HG03558 (cell line): ENCODE measurements around the gene CCDC54.

Experiments
- ATAC-seq: cut with Tn5 transposase; IDR thresholded peaks from one replicate; pipeline ENCODE4 v1.9.1; 2021; ENCODE audit warnings: moderate number of reproducible peaks; ENCODE audit not compliant: unreplicated experiment; ENCODE audit errors: extremely low read depth

The CCDC54 gene

DNA sequence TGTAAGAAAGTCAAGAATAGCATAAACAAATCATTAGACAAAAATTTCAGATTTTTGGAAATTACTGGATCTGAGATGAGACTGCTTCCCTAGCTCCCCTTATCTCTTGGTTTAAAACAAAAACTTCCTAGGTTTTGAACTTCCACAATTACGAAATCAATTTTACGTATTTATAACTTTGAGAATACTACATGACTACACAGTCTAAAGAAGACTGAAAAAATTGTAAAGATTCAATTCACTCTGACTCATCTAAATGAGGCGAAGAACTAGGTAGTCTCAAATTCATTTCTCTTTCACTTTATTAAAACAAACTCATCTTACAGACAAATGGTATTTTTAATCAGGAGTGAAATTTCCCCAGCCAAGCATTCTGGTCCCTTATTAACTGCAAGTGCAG, 10.3 kb downstream of the CCDC54 start:
- ATAC-seq, result no peak

DNA sequence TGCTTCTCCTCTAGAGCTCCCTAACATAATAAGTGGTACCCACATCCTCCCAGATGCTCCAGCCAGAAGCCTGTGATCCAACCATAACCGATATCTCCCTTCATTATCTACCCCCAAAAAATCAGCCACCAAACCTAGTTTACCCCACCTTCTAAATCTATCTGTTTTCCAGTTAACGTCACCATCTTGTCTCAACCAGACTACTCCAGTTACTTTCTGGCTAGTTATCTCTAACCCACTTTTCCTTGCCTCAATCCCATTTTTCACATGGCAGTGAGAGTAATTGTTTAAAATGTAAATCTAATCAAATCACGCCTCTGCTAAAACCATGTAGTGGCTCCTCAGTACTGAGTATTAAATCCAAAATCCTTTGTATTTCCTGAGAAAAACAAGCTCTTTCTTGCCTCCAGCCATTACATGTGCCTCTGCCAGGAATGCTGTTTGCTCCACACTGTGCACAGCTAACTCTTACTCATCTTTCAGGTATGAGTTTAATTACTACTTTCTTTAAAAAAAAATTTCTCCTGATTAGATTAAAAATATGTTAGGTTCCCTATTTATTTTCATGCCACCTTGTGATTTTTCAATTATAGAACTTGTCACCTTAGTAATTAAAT, 15.4 kb downstream of the CCDC54 start:
- ATAC-seq, result no peak

DNA sequence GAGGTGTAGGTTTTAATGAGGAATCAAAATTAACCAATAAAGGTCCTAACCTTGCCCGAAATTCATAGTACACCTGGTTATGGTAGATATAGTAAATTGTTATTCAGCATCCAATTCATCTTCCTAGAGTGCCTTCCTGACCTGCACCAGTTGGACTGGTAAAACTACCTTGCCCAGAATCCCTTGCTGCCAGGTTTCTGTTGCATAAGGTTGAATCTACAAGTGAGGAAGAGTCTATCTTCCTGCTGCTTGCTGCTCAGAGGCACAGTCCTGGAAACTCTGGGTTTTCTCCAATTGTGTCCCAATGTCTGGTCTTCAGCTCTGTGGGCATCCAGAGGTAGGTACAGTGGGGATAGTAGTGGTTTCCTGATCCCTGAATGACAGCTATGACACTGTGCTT, 17.3 kb downstream of the CCDC54 start:
- ATAC-seq, result no peak

DNA sequence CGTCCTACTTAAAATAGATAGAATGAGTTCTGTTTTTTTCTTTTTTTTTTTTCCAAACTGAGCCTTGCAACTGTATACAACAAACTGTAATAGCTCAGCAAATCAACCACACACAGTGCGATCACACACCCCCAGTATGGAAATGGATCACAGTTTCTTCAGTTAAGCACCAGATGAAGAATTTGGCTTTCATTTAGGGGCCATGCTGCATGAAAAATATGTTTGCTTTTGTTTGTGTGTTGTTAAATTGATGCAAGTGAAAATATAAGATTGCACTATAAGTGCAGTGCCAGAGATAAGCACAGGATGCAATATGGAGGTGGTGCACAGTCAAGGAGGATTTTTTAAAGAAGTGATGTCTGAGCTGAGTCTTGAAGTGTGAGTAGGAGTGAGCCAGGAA, 17.8 kb downstream of the CCDC54 start:
- no peak for ATAC-seq

DNA sequence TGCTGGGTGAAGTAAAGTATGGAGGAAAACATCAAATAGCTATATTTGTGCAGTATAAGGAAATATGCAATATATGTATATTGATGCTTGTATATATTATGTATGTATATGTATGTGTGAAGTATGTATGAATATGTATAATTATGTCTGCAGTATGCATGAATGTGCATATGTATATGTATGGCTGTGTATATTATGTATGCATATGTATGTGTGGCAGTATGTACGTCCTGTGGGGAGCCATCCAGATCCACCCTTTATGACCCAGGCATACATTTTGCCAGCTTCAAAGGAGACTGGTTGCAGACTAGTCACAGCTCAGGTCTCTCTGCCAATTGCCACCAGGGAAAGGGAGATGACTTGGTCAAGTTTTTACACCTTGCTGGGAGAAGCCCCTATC, 24.1 kb downstream of the CCDC54 start:
- ATAC-seq, result no peak

DNA sequence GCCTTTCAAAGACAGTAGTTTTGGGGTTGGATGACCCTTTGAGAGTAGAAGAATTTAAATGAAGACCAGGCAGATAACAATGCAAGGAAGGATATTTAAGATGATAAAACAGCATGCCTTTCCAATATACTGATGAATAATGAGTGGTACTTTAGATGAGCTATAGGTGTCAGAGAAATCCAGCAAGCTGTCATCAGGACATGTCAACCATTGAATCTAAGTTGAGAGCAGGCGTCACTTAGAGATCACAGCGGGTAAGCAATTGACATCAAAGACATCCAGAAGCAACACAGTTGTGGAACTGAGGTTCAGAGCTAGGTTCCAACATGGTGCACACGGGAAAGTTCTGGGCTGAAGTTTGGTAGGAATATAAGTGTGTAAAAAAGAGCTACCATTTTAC, 25.0 kb downstream of the CCDC54 start:
- no peak for ATAC-seq

DNA sequence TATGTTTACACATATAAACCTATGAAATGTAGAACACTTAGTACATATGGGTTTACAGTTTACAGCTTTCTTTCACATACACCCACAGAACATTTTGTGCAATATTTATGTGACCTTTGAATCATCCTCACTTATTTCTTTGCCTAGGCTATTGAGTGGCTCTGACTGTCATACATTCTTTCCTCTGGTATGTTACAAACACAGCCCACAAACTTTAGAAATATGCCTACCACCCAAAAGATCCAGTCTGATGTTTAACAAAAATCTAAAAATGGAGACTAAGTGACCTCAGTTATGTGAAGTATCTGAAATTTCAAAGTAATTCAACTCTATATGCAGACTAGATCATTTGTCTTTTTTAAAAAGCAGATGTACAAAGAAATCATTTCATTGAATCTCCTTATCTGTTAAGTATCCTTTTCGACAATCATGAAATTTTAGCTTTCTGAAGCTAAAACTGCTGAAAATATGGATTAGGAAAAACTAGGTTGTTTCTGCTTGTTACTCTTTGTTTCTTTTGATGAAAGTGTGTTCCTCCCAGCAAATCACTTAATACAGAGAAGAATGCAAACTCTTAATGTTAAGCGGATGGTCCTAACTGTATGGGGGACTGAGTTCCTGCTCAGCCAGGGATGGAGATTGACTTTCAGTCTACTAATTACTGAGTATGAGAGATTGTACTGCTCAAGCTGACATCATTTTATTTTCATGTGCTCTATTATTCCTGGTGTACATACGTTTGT, 27.7 kb downstream of the CCDC54 start:
- ATAC-seq, result no peak

DNA sequence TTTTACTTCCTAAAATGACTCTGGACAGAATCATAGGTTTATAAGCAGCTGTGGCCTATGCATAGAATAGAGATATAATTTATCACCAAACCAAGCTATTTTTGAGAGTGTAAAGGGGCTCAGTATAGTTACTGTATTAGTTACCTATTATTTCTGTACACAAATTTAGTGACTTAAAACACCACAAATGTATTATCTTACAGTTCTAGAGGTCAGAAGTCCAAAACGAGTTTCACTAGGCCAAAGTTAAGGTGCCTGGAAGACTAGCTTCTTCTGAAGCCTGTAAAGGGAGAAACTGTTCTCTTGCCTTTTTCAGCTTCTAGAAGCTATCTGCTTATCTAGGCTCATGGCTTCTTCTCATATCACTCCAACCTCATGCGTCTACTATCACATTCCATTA, 30.1 kb downstream of the CCDC54 start:
- ATAC-seq, result no peak

DNA sequence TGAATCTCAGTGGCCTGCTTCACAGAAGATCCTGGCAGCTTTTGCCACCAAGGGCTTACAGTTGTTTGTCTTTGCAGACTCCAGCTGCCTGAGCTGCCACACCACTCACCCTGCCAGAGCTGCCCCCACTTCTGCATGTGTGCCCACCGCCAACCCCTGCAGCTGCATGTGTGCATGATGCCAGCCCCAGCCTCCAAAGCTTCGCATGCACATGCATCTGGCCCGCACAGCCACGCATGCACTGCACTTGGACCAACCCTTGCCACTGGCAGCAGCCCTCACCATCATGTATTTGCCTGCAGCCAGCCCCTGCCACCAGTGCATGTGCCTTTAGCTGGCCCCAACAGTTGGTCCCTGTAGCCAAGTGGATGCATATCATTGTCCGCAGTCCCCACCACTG, 31.3 kb downstream of the CCDC54 start:
- ATAC-seq, result no peak

DNA sequence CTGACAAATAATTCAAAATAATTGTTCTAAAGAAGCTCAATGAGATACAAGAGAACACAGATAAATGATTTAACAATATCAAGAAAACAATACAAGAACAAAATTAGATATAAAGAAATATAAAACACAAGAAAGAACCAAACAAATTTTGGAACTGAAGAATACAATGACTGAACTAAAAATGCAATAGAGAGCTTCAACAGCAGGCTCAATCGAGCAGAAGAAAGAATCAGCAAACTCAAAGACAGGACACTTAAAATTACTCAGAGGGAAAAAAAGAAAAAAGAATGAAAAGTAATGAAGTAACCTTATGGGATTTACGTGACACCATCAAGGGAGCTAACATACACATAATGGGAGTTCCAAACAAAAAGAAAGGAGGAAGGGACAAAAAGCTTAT, 32.1 kb downstream of the CCDC54 start:
- ATAC-seq, result no peak

DNA sequence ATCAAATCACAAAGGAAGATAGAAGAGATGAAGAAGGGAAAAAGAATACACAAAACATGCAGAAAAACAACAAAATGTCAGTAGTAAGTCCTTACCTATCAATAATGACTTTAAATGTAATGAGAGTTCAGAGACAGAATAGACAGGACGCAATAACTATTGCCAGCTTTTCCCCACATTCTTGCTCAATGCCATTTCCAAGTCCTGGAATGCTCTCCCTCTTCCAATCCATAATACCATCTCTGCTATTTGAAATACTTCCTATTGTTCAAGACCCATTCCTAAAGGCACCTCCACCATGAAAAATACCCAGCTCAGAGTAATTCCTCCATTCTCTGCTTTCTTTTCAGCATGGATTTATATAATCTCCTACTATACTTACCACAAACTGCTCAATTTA, 33.4 kb downstream of the CCDC54 start:
- no peak for ATAC-seq

DNA sequence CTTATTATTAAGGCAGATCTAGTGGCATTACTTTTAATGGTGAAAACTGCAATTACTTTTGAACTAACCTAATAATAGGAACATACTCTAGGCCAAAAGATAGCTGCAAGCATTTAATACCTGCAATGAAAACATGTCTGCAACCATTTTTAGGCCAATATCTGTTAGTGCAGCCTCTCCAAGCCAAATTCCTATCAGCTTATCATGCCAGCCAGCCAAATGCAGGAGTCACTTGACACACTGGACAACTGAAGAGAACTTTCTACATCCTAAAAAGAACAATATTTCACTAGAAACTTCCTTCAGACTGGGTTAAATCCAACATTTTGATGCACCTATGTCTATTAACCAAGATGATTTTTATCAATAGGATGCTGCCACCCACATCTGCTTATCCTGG, 33.8 kb downstream of the CCDC54 start:
- no peak for ATAC-seq

DNA sequence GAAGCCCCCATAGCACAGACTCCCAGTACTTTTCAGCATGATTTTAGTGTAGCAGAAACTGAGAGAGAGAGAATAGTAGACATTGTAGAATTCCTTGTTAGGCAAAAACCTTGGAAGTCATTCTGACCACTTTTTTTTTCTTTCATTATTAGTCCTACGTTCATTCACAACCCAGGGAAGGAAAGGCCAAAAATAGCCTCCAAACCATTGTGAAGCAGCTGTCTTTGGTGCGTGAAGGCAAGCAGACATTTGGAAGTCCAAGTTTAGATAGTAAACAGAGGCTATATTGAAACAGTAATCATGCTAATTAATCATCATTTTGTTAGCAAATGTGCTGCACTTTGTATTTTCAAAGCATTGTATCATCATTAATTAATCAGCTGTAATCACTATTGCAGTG, 34.5 kb downstream of the CCDC54 start:
- ATAC-seq, result no peak

DNA sequence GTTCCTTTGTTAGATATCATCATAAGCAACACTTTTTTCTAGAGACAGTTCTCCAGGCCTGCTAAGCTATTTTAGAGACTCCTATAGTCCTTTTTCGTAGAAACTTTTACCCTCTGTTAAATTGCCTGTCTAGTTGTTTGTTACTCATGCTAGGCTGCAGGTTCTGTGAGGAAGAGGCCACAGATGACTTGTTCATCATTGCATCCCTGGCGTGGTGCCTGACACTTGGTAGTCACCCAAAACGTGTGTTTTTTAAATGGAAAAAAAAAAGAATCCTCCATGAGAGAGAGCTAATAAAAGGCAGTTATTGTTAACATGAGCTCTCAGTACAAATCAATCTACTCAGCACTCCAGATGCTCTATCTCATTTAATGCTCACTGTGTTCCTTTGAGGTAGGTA, 35.1 kb downstream of the CCDC54 start:
- ATAC-seq, result no peak

DNA sequence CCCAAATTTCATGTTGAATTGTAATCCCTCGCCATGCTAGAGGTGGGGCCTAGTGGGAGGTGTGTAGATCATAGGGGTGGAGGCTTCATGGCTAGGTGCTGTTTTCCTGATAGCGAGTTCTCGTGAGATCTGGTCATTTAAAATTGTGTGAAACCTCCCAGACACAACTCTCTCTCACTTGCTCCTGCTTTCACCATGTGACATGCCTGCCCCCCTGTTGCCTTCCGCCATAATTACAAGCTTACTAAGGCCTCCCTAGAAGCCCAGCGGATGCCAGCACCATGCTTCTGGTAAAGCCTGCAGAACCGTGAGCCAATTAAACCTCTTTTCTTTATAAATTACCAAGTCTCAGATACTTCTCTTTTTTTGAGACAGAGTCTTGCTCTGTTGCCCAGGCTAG, 36.0 kb downstream of the CCDC54 start:
- no peak for ATAC-seq

DNA sequence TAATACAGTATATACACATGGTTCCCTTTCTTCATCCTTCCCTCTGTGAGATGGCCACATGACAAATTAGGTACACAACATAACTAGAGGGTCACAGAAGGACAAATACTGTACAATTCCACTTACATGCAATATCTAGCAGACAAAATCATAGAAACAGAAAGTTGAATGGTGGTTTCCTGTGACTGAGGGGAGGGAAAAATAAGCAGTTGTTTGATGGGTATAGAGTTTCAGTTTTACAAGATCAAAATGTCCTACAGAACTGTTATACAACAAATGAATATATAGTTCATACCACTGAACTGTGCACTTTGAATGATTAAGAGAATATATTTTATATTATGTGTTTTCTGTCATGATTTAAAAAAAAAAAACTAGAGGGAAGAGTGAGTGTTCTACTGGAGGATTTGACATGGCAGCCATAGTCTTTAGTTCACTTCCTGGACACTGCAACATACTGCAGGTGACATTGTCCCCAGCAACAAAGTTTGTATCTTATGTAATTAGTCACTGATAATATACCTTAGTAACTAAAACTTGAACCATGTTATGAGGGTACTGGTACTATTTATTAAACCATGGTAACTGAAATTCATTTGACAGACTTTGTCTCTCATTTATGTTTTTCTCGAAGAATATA, 37.2 kb downstream of the CCDC54 start:
- peak; percentile 74 for ATAC-seq

DNA sequence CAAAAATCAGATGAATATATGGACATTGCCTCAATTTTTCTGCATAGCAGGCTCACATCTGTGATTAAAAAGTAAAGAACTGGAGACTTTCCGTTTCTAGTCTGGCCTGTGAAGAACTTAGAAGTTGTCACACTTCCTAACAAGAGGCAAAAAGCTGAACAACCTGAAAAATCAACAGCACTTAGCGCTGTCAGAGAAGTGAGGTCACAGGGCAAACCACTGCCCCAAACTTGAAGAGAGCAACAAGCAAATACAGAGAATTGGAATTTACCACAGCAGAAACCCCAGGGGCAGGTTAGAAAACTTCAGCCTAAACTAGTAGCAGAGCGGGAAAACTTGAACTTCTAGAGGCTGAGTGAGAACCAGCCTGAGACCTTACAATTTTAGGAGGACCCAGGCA, 38.9 kb downstream of the CCDC54 start:
- no peak for ATAC-seq

DNA sequence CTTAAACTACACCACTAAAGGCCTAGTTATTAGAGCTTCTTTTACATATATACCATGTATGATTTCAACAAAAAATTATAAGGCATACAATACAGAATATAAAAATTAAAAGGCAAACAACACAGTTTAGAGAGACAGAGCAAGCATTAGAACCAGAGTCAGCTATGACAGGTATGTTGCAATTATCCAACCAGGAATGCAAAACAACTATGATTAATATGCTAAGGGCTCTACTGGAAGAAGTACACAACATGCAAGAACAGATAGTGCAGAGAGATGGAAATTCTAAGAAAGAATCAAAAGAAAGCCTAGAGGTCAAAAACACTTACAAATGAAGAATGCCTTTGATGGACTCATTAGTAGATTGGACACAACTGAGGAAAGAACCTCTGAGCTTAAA, 39.6 kb downstream of the CCDC54 start:
- ATAC-seq, result no peak

DNA sequence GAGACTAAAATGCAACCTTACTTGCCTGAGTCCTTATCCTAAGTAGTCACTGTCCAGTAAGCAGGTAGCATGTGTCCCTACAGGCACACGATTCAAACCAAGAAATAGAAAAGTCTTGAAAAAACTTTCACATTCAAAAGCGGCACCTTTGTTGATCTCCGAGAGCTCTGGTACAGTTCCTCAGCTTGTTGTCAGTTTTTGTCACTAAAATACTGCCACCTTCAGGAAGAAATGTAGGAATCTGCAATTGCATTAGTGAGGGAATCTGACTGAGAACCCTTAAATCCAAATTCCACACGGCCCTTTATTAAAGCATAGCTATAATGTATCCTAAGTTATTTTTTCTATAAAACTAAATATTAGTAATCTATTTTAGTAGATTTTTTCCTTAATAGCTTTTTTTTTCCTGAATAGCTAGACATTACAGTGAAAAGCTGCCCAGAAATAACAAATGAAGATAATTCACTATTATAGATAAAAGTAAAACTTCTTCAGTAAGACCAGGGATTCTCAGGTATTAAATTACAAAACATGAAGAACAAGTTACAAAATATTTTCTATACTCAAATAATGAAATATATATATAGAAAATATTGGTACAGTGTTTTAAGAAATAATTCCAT, 44.0 kb downstream of the CCDC54 start:
- ATAC-seq, result peak; percentile 91

DNA sequence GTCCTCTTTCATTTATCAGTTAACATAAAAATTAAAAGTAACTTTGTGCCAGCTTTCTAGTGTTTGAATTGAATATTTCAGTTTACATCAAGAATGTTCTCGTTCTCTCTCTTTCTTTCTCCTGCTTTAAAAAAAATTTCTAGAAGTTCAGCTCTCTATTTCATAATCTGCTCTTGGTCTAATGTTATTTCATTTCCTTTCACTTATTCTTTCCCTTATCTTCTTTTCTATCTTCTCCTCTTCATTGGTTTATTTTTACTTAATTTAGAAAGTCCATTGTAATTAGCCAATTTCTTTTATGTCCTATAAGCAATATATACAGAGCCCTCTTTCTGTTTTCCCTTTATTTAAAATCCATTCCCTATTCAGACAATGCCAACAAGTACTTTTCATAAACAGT, 44.6 kb downstream of the CCDC54 start:
- no peak for ATAC-seq

DNA sequence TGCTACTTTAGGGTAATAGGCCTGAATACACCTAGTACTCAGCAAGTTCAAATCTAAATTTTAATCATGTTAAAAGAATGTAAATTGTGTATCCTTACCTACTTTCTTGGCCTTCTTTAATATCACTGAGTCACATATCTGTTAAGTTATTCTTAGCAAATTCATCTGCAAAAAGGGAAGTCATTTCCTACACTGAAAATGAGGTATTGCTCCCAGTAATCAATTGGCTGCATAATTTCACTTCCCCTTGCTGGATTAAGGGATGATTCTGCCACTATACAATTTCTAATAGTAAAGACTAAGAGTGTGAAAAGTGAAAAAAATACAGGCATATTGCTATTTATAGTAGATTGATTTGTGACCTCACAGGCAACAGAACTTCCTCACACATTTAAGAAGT, 47.8 kb downstream of the CCDC54 start:
- no peak for ATAC-seq
